NOMO-1 treated with DMSO at 0.1 percent for 48 hours (cell line): ENCODE results near the gene MYO3B.

ENCODE experiments used
- DNase-seq: peaks from one replicate; lab custom pipeline; 2025; ENCODE audit not compliant: unreplicated experiment; lab: John Stamatoyannopoulos, UW

The MYO3B gene

DNA sequence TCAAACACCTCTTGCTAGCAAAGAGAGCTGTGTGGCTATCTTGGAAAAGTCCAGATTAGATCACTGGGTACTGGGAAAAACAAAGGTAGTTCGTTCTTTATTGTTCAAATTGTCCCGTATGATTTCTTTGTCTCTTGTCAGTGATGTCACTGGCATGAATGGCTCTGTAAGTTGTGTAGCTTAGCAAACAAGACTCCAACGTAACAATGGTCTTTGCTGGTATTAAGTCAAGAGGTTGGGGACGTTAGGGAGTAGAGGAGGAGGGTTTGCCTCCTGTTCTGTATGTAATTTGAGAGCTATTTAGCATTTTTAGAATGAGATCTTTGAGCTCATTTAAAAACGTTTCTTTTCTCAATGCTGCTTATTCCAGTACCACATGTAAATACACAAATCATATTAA lies 320.7 kb downstream of the MYO3B start:
- DNase-seq = no peak

GRCh38 chr2:170500104-170500503 lies 322.2 kb downstream of the MYO3B start:
- no peak for DNase-seq

- DNase-seq = no peak
Measured at GRCh38 chr2:170500770-170501169, 322.8 kb downstream of the MYO3B start.

GRCh38 chr2:170501421-170502043 lies 323.6 kb downstream of the MYO3B start:
- no peak for DNase-seq

- DNase-seq = no peak
Measured at GRCh38 chr2:170502361-170503130, 324.6 kb downstream of the MYO3B start.

DNA sequence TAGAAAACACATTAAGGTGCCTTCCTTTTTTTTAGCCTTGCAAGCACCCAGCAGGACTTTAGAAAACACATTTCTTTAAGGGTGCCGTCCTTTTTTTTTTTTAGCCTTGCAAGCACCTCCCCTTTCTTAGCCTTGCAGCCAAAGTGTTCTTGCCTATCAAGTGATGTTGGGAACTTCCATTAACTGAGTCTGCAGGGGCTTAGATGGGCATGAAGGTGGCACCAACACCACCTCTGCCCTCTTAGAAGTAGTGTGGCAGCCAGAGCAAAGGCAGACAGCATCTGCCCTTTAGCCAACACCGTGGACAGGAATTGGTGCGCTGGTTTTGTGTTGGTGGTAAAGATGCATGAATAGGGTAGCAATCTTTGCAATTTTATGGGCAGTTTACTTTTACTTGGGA lies 325.6 kb downstream of the MYO3B start:
- no peak for DNase-seq

GRCh38 chr2:170503971-170504809 lies 326.2 kb downstream of the MYO3B start:
- DNase-seq = no peak

GRCh38 chr2:170504810-170505145 lies 326.8 kb downstream of the MYO3B start:
- DNase-seq = no peak

DNA sequence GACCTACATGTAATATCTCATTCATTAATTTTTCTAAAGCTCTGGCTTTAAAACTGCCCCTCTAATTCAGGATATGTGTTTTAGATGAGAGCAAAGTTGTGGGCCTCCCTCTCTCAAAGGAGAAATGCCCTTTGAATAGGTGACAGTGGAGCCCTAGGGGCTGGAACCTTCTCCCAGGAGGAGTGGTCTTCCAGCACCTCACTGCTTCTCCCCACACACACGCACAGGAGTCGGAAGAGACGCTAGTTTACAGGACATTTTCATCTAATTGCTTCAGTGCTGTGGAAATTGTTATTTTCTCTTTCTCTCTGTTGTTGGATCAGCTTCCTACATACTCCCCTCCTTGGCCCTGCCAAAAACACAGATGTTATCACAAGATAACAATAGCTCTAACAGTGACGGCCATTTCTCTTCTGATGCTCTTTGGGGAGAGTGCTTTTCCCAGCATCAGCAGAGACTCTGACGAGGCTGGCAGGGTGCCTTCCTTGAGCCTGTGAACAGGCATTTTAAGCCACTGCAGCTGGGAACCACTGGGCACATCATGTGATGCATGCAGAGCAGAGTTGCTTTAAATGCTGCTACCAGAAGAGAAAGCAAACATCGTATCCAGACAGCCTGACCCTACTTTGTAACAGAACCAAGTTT lies 327.8 kb downstream of the MYO3B start:
- no peak for DNase-seq

DNA sequence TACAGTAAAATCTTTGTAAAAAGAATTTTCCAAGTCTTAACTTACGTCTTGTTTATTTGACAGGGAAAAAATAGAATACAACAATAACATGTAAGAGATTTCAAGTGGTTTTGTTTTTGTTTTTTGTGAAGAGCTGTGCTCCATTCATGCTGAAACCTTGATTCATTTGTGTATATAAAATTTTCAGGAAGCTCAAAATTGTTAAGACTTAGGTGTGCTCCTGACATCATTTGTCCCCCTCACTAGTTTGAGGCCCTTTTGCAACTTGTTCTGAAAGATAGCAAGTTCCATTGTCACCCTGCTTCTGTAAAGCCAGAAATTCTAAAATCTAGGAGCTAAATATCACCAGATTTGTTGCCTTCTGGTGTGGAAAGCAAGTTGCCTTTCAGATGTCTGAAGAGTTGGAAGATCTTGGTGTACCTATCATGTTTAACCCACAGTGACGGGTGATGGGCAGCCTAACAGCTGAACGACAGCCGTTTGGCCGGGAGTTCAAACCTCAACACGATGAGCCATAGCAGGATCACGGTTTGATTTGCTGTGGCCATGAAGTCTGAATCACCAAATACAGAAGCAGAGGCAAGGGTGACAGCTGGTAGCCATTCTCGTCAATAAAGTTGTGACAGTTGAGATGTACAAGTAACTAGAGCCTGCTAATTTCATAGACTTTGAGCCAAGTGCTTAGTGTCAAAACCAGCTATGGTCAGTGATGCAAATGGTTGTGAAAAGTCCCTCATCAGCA lies 331.7 kb downstream of the MYO3B start:
- DNase-seq = no peak

GRCh38 chr2:170512266-170512665 lies 334.3 kb downstream of the MYO3B start:
- DNase-seq = no peak

- DNase-seq = no peak
Measured at GRCh38 chr2:170514140-170514539, 336.2 kb downstream of the MYO3B start.

DNA sequence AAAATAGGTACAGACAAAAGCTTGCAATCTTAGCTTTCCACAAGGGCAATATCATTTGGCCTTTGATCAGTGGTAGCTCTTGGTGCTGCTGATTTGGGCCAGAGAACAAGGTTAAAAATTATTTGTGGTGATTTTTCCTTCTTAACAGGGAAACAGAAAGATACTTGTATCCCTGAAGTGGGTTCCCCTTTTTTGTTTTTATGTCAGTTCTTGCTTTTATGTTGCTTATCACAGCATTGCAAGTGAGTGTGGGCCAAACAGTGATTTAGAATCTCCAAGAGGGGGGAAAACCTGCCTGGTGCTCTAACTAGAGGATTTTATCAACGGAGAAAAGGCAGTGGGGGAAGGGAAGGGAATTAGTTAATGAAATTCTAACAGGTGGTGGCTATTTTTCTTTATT lies 339.6 kb downstream of the MYO3B start:
- DNase-seq = no peak

DNA sequence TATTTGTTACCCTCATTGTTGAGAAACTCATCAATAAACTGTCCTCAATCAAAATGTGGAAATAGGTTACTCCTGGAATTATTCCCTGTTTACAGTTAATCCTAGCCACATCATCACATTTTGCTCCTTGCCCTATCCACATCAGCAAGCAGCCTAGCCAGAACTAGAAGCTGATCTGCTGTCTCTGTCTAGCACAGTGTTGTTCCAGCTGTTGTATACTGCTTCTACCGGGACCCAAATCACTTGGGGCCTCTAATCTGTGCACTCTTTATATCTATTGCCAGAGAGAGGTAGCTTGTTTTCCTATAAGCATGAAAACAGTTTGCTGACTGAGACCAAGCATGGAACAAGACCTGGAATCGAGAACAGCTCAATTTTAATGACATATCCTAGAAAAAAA lies 341.0 kb downstream of the MYO3B start:
- DNase-seq = no peak

GRCh38 chr2:170521299-170521698 lies 343.4 kb downstream of the MYO3B start:
- no peak for DNase-seq

DNA sequence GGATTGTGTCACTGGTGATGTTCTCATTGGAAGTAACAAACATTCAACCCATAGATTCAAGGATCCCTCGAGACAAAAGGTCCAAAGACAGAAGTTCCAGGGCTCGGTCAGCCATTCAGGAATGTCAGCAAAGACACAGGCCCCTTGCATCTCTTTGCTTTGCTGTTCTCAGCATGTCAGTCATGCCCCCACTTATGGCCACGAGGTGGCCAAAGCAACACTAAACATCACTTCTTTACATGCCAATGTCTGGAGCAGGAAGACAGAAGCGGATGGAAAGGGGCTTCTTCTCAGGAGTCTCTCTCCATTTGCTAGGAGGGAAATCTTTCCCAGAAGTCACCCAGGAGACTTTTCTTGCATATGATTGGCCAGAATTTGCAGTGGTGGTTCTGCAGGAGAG lies 345.6 kb downstream of the MYO3B start:
- DNase-seq = no peak

GRCh38 chr2:170524828-170525565 lies 347.1 kb downstream of the MYO3B start:
- no peak for DNase-seq

DNA sequence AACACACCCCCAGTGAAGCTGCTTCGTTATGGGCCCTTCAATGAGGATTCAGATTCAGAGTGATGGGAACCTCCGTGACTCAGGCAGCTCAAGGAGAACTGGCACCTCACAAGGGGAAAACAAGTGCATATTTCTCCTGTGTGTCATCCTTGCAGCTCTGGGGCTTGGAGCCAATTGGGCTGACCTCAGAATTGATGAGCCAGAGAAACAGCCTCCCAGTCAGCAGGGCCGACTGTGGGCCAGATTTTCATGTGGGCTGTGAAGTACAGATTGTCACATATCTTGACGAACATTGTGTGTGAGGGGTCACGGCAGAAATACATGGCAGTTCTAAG lies 347.6 kb downstream of the MYO3B start:
- DNase-seq = no peak

DNA sequence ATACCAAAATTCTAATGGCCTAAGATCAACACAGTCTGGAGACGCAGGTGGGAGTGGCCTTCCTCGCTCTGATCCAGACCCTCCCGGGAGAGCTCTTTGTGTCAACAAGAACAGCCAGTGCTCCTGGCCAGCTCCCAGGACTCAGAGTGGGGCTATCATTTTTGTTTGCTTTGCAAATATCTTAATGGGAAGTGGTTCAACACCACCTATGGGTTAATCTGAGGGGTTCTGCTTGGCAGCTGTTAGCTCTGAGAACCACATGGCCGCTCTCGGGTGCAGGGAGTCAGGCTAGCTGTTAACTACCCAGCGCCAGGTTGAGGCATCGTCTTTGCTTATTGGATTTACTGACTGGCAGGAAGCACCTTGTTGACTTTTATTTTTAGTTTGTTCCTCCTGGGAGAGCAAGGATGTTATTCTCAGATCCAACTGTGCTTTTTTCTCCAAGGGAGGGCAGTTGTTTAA lies 352.4 kb downstream of the MYO3B start:
- no peak for DNase-seq
